ENCODE data around the gene UGT1A10.
"Not testable (repeated sequence)": the region's sequence is repeated elsewhere in the genome, so short reads cannot be mapped to it uniquely, and the experiment has no call there.

UGT1A10 gene

DNA sequence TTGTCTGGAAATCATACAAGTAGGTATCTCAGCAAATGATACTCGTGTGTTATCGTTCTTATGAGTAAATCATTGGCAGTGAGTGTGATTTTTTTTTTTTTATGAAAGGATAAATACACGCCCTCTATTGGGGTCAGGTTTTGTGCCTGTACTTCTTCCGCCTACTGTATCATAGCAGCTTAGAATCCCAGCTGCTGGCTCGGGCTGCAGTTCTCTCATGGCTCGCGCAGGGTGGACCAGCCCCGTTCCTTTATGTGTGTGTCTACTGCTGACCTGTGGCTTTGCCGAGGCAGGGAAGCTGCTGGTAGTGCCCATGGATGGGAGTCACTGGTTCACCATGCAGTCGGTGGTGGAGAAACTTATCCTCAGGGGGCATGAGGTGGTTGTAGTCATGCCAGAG lies at the start of gene UGT1A10:
UGT1A10 (plus strand) TSS at position 143 of the 400 bp plus-strand sequence; CDS start at position 218, 75 bp downstream.
- DNase-seq, result not testable (repeated sequence)

DNA sequence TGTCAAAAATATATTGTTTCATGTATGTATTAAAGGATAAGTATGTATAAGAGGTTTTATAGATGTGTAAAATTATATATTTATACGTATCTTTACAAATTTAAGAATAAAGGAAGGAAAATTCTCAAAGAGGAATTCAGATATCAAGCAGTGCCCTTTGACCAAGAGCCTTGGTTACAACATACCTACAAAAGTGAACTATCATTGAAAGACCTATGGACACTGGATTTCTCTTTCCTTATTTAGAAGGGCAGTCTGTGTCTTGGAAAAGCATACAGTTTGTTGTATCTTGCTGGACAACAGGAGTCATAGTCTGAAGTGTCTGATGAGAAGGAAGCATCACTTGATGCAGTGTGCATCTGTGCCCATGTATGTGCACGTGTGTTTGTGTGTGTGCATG lies 47.8 kb upstream of the UGT1A10 start:
- DNase-seq, result no peak

DNA sequence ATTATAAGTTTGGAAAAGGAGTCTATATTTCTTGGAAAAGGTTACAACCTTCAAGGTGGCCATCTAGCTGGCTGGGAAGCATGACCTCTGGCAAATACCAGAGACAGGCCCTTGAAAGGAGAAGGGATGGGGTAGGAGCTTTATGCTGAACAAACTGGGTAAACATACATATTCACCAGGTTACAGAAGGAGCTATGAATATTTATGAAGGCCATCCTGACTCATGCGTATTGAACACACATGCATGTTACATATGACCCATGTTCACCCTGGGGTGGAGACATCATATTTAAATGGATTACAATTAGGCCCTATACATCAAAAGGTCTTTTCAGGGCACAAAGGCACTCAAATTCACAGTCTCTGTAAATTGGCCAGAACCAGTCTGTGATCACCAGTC lies 43.5 kb upstream of the UGT1A10 start:
- DNase-seq, result not testable (repeated sequence)

DNA sequence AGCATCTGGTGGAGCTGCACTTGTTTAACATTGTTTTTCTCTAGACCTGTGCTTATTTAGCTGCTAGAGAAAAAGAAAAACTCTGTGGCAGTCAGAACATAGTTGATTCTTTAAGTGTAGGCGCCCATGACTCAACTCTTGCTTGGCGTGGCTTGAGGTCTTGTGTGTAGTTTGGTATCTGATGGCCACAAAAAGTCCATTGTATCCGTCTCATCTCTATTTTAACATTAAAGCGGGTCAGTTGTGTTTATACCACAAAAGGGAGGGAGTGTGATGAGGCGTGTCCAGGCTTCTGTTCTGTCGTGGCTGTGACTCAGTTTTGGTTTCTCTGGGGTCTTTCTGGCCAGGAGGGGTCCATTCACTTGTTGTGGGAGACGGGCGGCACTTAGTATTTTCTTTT lies 43.0 kb upstream of the UGT1A10 start:
- no peak for DNase-seq

DNA sequence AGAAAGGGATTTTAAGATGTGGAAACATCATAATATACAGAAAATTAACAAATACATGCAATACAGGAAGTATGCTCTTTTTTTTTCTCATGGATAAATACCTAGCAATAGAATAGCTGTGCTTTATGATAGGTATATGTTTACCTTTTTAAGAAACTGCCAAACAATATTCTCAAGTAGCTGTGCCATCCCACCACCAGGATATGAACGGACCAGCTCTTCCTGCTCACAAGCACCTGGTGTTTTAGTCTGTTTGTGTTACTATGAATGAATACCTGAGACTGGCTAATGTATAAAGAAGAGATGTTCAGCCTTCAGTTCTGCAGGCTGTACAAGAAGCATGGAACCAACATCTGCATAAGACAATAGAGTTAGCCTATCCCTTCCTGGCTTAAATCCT lies 38.7 kb upstream of the UGT1A10 start:
- DNase-seq, result peak; percentile 48

DNA sequence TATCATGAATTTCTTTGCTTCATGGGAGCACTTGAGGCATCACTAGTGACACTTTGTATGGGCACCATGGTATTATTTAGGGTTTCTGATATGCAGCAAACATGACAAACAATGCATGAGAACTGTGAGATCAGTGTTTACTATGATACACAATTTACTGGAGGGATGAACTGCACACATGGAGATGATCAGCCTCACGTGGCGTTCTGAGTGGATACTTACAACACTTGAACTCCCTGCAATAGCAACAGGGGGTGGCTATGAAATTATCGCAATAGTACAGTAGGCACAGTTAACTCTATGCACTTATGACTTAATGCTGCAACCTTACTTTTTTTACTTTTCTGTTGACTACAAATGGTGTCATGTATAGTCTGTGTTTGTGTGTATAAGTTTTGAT lies 37.3 kb upstream of the UGT1A10 start:
- DNase-seq, result peak; percentile 35

DNA sequence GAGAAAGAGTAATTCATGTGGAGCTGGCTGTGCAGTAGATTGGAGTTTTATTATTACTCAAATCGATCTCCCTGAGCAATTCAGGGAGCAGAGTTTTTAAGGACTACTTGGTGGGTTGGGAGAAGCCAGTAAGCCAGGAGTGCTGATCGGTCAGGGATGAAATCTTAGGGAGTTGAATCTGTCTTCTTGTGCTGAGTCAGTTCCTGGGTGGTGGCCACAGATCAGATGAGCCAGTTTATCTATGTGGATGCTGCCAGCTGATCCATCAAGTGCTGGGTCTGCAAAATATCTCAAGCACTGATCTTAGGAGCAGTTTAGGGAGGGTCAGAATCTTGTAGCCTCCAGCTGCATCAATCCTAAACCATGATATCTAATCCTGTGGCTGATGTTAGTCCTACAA lies 35.9 kb upstream of the UGT1A10 start:
- DNase-seq, result no peak

DNA sequence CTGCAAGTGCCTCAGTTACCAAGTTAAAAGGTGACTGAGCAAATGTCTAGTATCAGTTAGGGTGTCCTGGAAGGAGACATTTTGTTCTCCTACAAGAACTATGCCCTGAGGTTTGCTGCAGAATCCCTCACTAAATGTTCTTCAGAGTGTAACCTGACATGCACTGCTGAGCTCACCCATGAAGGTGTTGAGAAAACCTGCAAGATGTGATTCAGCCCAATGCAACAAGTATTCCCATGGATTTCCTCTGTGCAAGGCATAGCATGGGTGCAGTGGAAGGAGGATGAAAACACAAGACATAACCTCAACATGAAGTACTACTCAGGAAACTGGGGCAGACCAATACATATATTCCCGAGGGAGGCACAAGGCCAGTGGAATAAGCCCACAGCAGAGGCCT lies 34.2 kb upstream of the UGT1A10 start:
- DNase-seq, result no peak

DNA sequence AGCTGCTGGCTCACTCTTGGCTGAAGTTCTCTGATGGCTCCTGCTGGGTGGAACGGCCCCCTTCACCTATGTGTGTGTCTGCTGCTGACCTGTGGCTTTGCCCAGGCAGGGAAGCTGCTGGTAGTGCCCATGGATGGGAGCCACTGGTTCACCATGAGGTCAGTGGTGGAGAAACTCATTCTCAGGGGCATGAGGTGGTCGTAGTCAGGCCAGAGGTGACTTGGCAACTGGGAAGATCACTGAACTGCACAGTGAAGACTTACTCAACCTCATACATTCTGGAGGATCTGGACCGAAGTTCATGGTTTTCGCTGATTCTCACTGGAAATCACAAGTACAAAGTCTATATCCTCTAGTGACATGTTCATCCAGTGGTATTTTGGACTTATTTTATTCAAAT lies 32.7 kb upstream of the UGT1A10 start:
- DNase-seq, result no peak

DNA sequence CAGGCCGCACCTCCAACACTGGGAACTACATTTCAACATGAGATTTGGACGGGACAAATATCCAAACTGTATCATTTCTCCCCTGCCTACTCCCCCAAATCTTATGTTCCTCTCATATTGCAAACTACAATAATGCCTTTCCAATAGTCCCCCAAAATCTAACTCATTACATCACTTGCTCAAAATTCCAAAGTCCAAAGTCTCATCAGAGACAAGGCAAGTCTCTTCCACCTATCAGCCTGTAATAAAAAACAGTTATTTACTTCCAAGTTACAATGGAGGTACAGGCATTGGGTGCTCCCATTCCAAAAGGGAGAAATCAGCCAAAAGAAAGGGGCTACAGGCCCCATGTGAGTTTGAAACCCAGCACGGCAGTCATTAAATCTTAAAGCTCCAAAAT lies 31.4 kb upstream of the UGT1A10 start:
- DNase-seq, result no peak

DNA sequence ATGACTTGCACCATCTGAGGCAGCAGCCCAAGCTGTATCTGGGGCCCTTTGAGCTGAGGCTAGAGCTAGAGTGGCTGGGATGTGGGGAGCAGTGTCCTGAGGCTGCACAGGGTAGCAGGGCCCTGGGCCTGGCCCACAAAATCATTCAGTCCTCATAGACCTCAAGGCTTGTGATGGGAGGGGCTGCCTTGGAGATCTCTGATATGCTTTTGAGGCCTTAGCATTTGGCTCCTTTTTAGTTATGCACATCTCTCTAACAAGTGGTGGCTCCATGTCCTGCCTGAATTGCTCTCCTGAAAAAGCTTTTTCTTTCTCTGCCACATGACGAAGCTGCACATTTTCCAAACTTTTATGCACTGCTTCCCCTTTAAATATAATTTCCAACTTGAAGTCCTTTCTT lies 30.6 kb upstream of the UGT1A10 start:
- DNase-seq, result no peak

DNA sequence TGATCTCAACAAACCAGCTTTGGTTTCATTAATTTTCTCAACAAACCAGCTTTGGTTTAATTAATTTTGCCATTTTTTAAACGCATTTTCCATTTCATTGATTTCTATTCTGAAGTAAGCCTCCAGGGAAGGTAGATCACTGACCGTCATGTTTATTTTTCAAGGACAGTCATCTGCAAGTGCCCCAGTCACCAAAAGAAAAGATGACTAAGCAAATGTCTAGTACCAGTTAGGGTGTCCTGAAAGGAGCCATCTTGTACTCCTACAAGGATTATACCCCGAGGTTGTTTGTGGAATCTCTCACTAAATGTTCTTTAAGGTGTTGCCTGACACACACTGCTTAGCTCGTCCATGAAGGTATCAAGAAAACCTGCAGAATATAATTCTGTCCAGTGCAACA lies 25.0 kb upstream of the UGT1A10 start:
- DNase-seq, result no peak

DNA sequence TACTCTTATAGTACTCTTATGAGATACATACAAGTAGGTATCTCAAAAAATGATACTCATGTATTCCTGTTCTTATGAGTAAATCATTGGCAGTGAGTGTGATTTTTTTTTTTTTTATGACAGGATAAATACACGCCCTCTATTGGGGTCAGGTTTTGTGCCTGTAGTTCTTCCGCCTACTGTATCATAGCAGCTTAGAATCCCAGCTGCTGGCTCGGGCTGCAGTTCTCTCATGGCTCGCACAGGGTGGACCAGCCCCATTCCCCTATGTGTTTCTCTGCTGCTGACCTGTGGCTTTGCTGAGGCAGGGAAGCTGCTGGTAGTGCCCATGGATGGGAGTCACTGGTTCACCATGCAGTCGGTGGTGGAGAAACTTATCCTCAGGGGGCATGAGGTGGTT lies 18.8 kb upstream of the UGT1A10 start, which contains the start of gene UGT1A8:
UGT1A8 (plus strand) TSS at position 158 of the 400 bp plus-strand sequence; CDS start at position 233, 75 bp downstream.
- DNase-seq, result not testable (repeated sequence)

DNA sequence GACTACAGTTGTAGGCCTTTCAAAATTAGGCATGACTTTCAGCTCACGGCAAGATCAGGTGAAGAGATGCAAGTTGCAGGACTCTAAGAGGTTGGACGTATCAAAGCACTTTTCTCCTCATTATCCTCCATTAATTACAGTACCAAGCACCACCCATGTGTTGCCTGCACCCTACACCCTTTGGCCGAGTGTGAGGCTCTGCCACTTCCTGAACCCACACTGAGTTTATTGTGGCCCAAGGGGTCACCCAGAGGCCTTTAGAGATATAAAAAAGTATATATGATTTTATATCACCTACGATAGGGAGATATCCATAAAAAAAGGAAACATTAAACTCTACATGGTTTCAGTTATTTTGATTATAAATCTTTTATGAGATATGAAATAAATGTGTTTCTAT lies 16.0 kb upstream of the UGT1A10 start:
- no peak for DNase-seq

DNA sequence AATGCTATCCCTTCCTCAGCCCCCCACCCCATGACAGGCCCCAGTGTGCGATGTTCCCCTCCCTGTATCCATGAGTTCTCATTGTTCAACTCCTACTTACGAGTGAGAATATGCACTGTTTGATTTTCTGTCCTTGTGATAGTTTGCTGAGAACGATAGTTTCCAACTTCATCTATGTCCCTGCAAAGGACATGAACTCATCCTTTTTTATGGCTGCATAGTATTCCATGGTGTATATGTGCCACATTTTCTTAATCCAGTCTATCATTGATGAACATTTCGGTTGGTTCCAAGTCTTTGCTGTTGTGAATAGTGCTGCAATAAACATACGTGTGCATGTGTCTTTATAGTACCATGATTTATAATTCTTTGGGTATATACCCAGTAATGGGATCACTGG lies 14.4 kb upstream of the UGT1A10 start:
- DNase-seq, result not testable (repeated sequence)

DNA sequence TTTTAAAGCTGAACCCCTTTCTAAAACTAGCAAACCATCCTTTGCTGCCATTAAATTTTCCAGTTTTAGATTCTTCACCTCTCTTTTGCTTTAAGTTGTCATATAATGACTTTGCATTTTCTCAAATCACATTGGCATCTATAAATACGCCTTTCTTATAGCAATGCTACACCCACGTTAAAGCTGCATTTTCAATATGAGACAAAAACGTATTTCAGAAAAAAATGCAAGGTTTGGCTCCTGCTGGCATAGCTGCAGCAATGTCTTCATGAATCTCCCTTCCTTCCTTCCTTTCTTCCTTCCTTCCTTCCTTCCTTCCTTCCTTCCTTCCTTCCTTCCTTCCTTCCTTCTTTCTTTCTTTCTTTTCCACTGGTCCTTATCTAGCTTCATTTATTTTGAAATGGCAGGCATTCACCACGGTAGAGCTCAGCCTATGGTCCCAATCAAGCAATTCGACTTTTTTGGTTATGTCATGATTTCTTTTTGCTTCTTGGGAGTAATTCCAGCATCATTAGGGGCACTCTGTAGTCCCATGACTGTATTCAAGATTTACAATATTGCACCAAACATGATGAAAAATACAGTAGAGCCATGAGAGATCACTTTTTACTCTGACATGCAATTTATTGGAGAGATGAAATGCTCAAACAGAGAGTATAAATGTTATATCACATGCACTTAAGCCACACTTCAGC lies 8.8 kb upstream of the UGT1A10 start:
- no peak for DNase-seq

DNA sequence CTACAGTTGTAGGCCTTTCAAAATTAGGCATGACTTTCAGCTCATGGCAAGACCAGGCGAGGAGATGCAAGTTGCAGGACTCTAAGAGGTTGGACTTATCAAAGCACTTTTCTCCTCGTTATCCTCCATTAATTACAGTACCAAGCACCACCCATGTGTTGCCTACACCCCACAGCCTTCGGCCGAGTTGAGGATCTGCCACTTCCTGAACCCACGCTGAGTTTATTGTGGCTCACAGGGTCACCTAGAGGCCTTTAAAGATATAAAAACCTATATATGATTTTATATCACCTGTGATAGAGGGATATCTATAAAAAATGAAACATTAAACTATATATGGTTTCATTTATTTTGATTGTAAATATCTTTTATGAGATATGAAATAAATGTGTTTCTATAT lies 2.6 kb downstream of the UGT1A10 start:
- DNase-seq, result no peak

DNA sequence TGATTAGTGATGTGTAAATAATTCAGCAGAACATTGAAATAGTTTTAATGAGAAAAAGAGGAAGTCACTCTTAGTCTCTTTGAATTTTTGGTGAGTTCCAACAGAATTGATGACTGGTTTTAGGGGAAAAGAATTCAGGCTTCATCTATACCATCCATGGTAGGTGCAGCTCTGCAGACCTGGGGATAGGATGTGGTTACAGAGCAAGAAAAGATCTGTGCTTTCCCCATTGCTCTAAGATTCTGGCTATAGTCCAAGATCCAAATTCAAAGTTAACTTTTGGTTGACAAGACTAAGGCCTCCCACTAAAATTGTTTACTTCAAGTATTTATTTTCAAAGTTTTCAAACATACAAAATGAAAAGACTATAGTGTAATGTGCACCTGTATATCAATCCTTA lies 3.6 kb downstream of the UGT1A10 start:
- DNase-seq, result no peak

DNA sequence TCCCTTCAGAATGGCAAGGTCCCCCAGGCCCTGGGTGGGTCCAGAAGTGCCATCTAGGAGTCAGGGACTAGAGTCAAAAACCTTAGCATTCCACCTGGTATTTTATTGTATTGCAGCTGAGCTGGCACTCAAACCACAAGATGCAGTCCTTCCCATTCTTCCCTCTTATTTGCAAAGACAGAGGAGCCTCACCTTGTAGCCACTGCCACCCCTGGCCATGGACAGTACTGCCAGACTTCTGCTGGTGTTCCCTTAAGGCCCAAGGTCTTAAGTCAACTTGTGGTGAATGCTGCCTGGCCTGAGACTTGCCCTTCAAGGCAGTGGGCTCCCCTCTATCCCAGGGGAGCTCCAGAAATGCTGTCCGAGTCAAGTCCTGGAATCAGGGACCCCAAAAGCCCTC lies 6.9 kb downstream of the UGT1A10 start:
- no peak for DNase-seq

DNA sequence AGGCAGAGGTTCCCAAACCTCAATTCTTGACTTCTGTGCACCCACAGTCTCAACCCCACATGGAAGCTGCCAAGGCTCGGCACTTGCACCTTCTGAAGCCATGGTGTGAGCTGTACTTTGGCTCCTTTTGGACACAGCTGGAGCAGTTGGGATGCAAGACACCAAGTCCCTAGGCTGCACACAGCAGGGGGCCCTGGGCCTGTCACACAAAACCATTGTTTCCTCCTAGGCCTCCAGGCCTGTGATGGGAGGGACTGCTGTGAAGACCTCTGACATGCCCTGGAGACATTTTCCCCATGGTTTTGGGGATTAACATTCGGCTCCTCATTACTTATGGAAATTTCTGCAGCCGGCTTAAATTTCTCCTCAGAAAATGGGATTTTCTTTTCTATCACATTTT lies 9.8 kb downstream of the UGT1A10 start:
- not testable (repeated sequence) for DNase-seq

DNA sequence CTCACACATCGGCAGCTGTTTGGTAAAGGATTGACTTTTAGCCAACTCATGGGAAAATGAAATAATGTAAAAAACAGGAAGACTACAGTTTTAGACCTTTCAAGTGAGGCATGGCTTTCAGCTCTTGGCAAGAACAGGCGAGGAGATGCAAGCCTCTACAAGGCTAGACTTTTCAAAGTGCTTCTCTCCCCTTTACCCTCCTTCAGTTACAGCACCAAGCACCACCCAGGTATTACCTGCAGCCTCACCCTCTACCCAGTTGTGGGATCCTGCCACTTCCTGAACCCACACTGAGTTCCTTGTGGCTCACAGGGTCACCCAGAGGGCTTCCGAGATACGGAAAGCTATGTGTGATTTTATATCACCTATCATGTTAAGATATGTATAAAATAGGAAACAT lies 14.7 kb downstream of the UGT1A10 start:
- no peak for DNase-seq

DNA sequence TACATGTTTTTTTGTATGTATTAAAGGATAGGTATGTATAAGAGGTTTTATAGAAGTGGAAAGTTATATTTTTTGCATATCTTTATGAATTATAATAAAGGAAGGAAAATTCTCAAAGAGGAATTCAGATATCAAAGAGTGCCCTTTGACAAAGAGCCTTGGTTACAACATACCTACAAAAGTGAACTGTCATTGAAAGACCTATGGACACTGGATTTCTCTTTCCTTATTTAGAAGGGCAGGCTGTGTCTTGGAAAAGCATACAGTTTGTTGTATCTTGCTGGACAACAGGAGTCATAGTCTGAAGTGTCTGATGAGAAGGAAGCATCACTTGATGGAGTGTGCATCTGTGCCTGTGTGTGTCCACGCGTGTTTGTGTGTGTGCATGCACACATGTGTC lies 15.2 kb downstream of the UGT1A10 start:
- DNase-seq, result no peak

DNA sequence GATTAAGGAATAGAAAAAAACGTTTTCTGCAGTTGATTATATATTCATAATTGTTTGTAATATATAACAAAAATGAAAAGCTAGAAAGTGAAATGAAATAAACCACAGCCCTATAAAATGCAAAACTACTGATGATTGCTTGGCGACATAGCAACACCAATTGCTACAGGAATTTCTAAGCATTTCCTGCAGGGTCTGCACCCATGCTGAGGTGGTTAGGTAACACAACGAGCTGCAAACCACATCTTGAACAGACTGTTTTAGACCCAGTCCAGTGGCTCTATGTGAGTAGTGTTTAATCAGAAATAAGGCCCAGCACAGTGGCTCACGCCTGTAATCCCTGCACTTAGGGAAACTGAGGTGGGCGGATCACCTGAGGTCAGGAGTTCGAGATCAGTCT lies 18.3 kb downstream of the UGT1A10 start:
- no peak for DNase-seq

DNA sequence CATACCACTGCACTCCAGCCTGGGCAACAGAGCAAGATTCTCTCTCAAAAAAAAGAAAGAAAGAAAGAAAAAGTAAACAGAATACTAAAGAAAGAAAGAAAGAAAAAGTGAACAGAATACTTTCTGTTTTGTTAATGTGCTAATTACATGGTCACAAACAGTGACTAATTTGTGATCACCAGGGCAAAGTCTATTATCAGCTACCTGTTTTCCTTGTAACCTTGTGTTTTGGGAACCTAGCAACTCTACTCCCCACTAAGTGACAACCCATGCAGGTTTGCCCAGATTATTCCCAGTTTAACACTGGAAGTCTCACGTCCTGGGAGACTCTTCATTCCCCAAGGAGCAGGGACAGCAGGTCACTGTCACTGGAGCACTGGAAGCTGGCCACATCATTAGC lies 18.8 kb downstream of the UGT1A10 start:
- no peak for DNase-seq

DNA sequence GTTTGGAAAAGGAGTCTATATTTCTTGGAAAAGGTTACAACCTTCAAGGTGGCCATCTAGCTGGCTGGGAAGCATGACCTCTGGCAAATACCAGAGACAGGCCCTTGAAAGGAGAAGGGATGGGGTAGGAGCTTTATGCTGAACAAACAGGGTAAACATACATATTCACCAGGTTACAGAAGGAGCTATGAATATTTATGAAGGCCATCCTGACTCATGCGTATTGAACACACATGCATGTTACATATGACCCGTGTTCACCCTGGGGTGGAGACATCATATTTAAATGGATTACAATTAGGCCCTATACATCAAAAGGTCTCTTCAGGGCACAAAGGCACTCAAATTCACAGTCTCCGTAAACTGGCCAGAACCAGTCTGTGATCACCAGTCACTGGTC lies 19.7 kb downstream of the UGT1A10 start:
- not testable (repeated sequence) for DNase-seq
